Liver (tissue), 3 donors: ENCODE results near the gene KIF17.

Experiments
- JUND ChIP-seq, 2 donors: IDR thresholded peaks; 2 replicates each; pipeline ENCODE4 v1.6.1; 2016; ENCODE audit warnings: antibody characterized with exemption in 2 of 2
- RAD21 ChIP-seq, 2 donors: IDR thresholded peaks; 2 replicates each; pipeline ENCODE4 v1.6.1; 2016; ENCODE audit warnings: antibody characterized with exemption in 2 of 2, mild to moderate bottlenecking in 2 of 2
- TF ChIP-seq, protein P1 (sequence below): IDR thresholded peaks from 2 replicates; pipeline ENCODE4 v1.6.1; 2016; ENCODE audit warnings: antibody characterized with exemption, mild to moderate bottlenecking
- TF ChIP-seq, protein P2 (sequence below): fragments of 150-350 bp; IDR thresholded peaks from 2 replicates; pipeline ENCODE4 v1.5.1; 2017; ENCODE audit warnings: improper control_type of control experiment, low read depth, low read length; ENCODE audit not compliant: missing input control
- TF ChIP-seq, protein P3 (sequence below): IDR thresholded peaks from 2 replicates; pipeline ENCODE4 v1.6.1; 2016; ENCODE audit warnings: antibody characterized with exemption
- donor health status: healthy.
- donor health status: healthy.

DNA sequence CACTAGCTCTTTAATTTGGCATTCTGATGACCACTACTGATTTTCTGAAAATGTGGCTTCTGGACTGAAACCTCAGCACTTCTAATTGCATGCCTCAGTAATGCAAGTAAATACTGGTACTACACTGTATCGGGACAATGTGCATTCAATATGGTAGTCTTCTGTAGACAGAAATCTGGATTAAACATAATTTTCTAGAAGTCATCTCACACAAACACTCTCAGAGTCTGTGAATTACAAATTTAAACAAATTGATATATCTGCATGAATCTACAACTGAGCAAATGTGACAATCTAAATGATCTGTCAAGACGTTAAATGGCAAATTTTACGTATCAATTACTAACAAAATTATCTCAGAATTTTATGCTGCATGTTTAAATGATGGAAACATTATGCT is 45.6 kb upstream of the KIF17 start:
- TF ChIP-seq, protein P1, sequence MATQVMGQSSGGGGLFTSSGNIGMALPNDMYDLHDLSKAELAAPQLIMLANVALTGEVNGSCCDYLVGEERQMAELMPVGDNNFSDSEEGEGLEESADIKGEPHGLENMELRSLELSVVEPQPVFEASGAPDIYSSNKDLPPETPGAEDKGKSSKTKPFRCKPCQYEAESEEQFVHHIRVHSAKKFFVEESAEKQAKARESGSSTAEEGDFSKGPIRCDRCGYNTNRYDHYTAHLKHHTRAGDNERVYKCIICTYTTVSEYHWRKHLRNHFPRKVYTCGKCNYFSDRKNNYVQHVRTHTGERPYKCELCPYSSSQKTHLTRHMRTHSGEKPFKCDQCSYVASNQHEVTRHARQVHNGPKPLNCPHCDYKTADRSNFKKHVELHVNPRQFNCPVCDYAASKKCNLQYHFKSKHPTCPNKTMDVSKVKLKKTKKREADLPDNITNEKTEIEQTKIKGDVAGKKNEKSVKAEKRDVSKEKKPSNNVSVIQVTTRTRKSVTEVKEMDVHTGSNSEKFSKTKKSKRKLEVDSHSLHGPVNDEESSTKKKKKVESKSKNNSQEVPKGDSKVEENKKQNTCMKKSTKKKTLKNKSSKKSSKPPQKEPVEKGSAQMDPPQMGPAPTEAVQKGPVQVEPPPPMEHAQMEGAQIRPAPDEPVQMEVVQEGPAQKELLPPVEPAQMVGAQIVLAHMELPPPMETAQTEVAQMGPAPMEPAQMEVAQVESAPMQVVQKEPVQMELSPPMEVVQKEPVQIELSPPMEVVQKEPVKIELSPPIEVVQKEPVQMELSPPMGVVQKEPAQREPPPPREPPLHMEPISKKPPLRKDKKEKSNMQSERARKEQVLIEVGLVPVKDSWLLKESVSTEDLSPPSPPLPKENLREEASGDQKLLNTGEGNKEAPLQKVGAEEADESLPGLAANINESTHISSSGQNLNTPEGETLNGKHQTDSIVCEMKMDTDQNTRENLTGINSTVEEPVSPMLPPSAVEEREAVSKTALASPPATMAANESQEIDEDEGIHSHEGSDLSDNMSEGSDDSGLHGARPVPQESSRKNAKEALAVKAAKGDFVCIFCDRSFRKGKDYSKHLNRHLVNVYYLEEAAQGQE = no peak
- TF ChIP-seq, protein P2, sequence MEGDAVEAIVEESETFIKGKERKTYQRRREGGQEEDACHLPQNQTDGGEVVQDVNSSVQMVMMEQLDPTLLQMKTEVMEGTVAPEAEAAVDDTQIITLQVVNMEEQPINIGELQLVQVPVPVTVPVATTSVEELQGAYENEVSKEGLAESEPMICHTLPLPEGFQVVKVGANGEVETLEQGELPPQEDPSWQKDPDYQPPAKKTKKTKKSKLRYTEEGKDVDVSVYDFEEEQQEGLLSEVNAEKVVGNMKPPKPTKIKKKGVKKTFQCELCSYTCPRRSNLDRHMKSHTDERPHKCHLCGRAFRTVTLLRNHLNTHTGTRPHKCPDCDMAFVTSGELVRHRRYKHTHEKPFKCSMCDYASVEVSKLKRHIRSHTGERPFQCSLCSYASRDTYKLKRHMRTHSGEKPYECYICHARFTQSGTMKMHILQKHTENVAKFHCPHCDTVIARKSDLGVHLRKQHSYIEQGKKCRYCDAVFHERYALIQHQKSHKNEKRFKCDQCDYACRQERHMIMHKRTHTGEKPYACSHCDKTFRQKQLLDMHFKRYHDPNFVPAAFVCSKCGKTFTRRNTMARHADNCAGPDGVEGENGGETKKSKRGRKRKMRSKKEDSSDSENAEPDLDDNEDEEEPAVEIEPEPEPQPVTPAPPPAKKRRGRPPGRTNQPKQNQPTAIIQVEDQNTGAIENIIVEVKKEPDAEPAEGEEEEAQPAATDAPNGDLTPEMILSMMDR = no peak
- TF ChIP-seq RAD21 (IDR thresholded peaks at IDR 0.05) (no peak), JUND (IDR thresholded peaks at IDR 0.05) (no peak)
- TF ChIP-seq, protein P3, sequence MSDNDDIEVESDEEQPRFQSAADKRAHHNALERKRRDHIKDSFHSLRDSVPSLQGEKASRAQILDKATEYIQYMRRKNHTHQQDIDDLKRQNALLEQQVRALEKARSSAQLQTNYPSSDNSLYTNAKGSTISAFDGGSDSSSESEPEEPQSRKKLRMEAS = no peak
